Posterior vena cava (tissue), 2 donors: ENCODE data around the gene LST1. TPM values are rescaled to one million over a fixed set of nuclear protein-coding genes. Genes with fewer than 3 reads are reported as not detected.
"Not testable (repeated sequence)": the region's sequence is repeated elsewhere in the genome, so short reads cannot be mapped to it uniquely, and the experiment has no call there.

ENCODE experiments used
- DNase-seq: peaks from one replicate; pipeline ENCODE4 v3.0.0-alpha.2; 2020; ENCODE audit warnings: low spot score
- intact Hi-C, 2 donors: fragments of 100-400 bp; cut with DNase I; formaldehyde crosslinking; loops; one replicate each; pipeline versions ENCODE4 v1.14.1 to v1.14.2; 2022 to 2023
- long read RNA-seq, 2 donors: library from polyadenylated mRNA; unstranded; transcript quantifications; one replicate each; pipeline ENCODE4 v2.0.0, GENCODE V29; 2020 to 2021
- total RNA-seq, 2 donors: library from RNA; stranded (reverse); fragmentation: NEBNext Ultra II Directional; extraction: Animal tissue kit (Norgen Biotek cat#: 25700); gene quantifications; one replicate each; pipeline ENCODE4 v1.2.1, GENCODE V29; 2021
- donor health status: DM: yes; HTN: yes; CAD: no.
- donor health status: DM: yes; HTN: yes; CAD: no.

LST1 gene
- total RNA-seq = 10 to 100 TPM in 1 of 2 donors, 1 to 10 TPM in 1; 9.2 to 24.8 TPM
- long read RNA-seq, donor 1, partial matches to known transcripts = 0 of 1 reads
- long read RNA-seq, donor 1, other reads (novel, unspliced or antisense) = 0 of 1 reads
- long read RNA-seq, donor 2, partial matches to known transcripts = 0 of 1 reads
- long read RNA-seq, donor 2, other reads (novel, unspliced or antisense) = 1 of 1 reads

DNA sequence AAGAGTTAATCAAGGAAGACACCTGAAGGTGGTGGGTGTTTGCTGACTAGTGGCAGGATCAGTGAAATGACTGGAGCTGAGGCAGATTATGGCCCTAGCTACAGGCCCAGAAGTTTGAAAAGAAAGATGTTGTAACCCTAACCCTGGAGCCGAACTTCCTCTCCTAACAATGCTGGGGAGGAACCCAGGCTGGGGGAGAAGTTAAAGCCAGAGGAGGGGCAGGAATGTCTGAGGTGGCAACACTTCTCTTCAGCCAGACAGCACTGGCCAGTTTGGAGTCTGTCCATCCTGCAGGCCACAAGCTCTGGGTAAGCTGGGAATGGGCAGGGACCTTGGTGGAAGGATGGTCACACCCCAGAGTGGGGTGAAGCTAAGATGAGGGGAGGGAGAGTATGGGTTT, at the start of gene LST1:
Gene LST1, plus strand, starts transcription at position 270 of the 400 bp plus-strand sequence. CDS start 1,023 bp downstream, outside the sequence.
- intact Hi-C loops = no loop called here
- no peak for DNase-seq

DNA sequence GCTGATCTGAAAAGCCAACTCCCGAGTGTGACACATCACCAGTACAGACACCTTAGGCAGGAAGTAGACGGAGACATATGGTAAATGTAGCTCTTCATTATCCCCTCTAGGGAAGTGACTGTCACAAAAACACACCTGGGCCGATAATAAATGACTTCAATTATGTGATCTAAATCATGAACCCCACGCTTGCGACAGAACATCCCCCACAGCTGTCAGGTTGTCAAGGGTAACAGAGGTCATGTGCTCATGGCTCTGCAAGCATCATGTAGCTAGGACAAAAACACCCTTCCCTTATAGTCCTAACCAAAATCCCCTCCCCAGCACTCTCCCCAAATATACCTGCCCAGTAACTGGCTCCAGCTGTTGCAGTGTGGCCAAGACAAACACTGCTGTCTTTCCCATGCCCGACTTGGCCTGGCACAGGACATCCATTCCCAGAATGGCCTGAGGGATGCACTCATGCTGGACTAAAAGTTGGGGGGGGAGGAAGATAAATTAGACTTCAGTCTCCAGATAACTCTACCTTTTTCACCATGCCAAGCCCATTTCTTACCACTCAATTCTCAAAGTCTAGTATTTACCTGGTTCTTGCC, 47.2 kb upstream of the LST1 start:
- intact Hi-C loops = no loop called here
- no peak for DNase-seq

- no peak for DNase-seq
- intact Hi-C loops = no loop called here
These were observed 45.4 kb upstream of the LST1 start for GRCh38 chr6:31540640-31541039.

- intact Hi-C loops = no loop called here
- peak; percentile 86 for DNase-seq
These were observed 44.9 kb upstream of the LST1 start for GRCh38 chr6:31541059-31541657.

GRCh38 chr6:31541658-31542521, 44.2 kb upstream of the LST1 start, which contains the start of gene DDX39B:
TSS of gene DDX39B (minus strand) at chr6:31542003. CDS start at chr6:31540532, 1,471 bp downstream.
- peak; percentile 99 for DNase-seq
- intact Hi-C loops = no loop called here

DNA sequence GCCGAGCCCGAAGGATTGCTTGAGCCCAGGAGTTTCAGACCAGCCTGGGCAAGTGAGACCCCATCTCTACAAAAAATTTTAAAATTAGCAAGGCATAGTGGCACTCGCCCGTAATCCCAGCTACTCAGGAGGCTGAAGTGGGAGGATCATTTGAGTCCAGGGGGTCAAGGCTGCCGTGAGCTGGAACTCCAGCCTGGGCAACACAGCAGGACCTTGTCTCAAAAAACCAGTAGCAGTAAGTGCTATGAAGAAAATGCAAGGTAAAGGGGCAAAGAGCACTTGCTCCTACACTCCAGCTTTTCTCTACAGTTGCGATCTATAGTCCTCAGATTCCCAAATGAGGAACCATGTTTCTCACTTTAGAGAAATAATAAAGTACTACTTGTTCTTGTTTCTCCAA, 42.4 kb upstream of the LST1 start:
- DNase-seq = no peak
- intact Hi-C loops = no loop called here

DNA sequence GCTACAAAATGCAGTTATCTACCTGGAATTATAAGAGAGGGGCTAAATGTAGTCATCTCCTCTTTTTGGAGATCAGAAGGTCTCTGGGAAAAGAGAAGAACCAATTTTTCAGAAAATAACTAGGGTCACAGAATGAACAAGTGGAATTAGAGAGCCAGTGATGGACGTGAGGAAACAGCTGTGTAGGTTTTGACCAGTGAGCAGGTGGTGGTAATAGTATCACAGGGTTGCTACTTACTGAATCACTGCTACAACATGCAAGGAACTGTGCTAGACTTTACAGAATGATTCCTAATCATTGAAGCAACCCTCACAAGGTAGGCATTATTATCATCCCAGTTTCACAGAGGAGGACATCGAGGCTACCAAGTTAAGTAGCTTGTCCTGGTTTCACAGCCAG, 41.4 kb upstream of the LST1 start:
- no peak for DNase-seq
- intact Hi-C loops = loop anchor here in 1 of 2 donors (5.0 kb wide), 1 partner anchor 53 kb away; no protein-coding TSS in a partner anchor

DNA sequence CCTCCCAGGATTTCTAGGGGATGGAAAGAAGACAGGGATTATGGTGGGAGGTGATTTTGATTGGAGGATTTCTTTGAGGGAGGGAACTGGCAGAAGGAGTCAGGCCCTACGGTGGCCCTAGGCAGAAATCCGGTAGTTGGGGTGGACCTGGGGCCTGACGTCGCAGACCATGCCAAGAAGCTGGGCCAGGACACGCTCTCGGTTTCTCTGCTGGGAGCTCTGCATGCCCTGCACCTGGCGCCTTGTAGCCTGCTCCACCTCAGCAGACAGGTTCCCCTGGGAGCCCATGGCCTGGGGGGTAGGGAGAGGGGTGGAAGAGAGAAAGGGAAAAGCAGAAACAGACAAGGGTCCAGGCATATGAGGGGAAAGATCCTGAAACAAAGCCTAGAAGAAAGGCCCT, 40.8 kb upstream of the LST1 start:
- intact Hi-C loops = loop anchor here in 1 of 2 donors (5.0 kb wide), 1 partner anchor 52 kb away; no protein-coding TSS in a partner anchor
- DNase-seq = no peak

DNA sequence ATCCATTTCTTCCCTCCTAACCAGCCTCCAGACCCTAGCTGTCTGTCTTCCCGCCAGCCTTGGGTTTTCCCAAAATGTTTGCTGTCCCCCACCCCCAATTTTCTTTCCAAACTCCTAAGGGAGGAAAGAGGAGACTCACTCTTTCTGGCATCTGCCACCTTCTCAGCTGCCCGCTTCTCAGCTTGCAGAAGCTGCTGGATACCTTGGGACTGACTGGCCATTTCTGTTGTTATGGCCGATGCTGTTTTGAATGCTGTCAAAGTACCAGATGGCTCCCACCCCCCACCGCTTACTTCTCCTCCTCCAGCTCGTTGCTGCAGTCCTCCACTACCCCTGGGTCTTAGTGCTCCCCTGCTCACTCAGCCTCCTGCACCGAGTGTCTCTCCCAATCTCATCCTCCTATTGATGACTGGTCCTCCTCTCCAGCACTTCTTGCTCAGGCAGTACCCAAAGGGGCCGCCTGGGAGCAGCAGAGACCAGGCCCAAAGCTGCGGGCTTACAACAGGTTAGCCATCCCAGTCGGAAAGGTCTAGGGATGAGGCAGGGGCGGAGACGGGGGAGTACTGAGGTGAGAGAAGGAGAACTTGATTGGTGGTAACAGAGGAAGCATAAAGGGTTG, 39.6 kb upstream of the LST1 start, which contains the start of gene ATP6V1G2:
Gene ATP6V1G2, minus strand, starts transcription at position 270 of the 619 bp plus-strand sequence. Its CDS starts 49 bp downstream, at position 221.
- intact Hi-C loops = loop anchor here (1.0 to 5.0 kb wide), 2 partner anchors 51 to 54 kb away; no protein-coding TSS in a partner anchor
- peak; percentile 95 for DNase-seq

GRCh38 chr6:31546958-31547726, 38.9 kb upstream of the LST1 start, which contains the start of gene NFKBIL1:
TSS of gene NFKBIL1 (plus strand) at chr6:31547608. CDS start at chr6:31547695, 87 bp downstream.
- peak; percentile 98 for DNase-seq
- intact Hi-C loops = loop anchor here (1.0 to 5.0 kb wide), 2 partner anchors 50 to 53 kb away; no protein-coding TSS in a partner anchor

DNA sequence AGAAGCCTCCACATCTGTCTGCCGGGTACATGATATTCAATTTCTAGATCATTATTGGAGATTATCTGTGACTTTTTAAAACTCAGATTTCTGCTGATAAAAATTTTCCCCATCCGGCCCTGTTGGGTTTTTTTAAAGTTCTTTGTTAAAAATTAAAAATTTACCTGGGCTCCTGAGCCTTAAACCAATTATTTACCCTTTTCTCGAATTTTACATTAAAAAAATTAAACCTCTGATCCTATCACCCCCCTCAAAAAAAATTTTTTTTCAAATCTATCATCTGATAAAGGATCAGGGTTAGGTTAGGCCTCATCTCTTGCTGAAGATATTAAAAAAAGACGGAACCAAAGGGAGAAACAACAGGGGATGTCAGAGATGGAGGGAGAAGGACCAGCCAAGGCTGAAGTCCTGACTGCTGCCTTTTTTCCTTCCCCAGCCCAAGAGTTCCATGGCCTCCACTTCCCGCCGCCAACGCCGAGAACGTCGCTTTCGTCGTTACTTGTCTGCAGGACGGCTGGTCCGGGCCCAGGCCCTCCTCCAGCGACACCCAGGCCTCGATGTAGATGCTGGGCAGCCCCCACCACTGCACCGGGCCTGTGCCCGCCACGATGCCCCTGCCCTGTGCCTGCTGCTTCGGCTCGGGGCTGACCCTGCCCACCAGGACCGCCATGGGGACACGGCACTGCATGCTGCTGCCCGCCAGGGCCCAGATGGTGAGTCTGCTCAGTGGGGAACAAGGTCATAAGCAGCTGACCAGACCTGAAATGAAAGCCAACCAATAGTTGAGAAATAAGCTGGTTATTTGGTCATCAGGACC, 38.1 kb upstream of the LST1 start:
- no peak for DNase-seq

GRCh38 chr6:31548544-31548873, 37.6 kb upstream of the LST1 start:
- intact Hi-C loops = loop anchor here in 1 of 2 donors (5.0 kb wide), 1 partner anchor 49 kb away; no protein-coding TSS in a partner anchor
- no peak for DNase-seq

More for the DNA sequence above, 38.1 kb upstream of the LST1 start:
- intact Hi-C loops = loop anchor here in 1 of 2 donors (5.0 kb wide), 1 partner anchor 49 kb away; no protein-coding TSS in a partner anchor

DNA sequence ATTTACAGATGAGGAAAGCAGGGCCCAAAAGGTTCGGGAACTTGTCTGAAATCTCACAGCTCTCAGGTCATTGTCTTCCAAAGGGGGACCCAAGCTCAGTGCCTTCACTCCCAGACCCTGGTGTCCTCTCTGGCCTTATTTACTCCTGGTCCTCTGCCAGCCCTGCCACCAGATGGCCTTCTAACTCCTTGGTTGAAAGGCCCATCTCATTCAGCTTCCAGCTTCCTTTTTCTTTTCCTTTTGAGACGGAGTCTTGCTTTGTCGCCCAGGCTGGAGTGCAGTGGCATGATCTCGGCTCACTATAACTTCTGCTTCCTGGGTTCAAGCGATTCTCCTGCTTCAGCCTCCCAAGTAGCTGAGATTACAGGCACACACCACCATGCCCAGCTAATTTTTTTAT, 34.7 kb upstream of the LST1 start:
- intact Hi-C loops, DNase-seq: not testable (repeated sequence)

DNA sequence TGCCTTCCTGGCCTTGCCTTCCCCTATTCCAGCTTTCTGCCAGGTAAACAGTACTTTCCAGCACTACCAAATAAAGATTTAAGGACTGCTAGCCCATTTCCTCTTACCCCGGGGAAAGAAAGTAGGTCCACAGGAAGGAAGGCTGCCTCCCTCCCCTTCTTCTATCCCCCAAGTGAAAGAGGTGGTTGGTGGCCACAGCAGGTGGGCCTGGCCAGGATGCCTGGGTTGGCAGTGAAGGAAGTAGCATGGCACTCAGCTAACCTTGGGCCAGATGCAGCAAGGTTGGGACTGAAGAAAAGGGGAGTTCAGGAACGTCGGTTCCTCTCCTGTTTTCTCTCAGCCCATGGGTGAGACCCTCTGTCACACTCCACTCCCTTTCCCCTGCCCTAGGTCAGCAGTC, 29.8 kb upstream of the LST1 start:
- DNase-seq = no peak
- intact Hi-C loops = no loop called here

GRCh38 chr6:31557443-31558317, 28.4 kb upstream of the LST1 start:
- no peak for DNase-seq
- intact Hi-C loops = no loop called here

GRCh38 chr6:31558318-31558625, 27.8 kb upstream of the LST1 start:
- DNase-seq = no peak
- intact Hi-C loops = no loop called here
